K562 (cell line): ENCODE data around the gene DR1. TPM values are rescaled to one million over a fixed set of nuclear protein-coding genes. Genes with fewer than 3 reads are reported as not detected.

ENCODE experiments used
- ATAC-seq: fragments of 200-7000 bp; cut with Tn5 transposase; 3 replicates; pipeline ENCODE4 v1.9.1; 2020; ENCODE audit warnings: moderate library complexity
- BruUV-seq: library from RNA; stranded (reverse); fragments of 400-500 nt; replicated peaks from 2 replicates; lab custom pipeline; 2021; lab: Mats Ljungman, UMichigan
- CTCF ChIA-PET: fragments of 300-600 bp; formaldehyde crosslinking; extraction: SDS; loops from one replicate; lab custom pipeline; 2021; ENCODE audit warnings: low intra/inter-chr PET ratio; lab: Yijun Ruan, JAX
- POLR2A ChIA-PET: fragments of 300-600, 350-650 bp; sonication (Branson Sonifier 250); formaldehyde crosslinking; extraction: SDS; loops from one replicate; lab custom pipeline; 2021; ENCODE audit warnings: antibody characterized with exemption, inconsistent platforms; lab: Yijun Ruan, JAX
- DNase-seq, 4 experiments: peaks; one replicate each; pipeline versions ENCODE4 v3.0.0 to v3.0.0-alpha.2; 2011 to 2018; ENCODE audit warnings: low spot score in 3 of 4, mixed read lengths in 3 of 4; ENCODE audit errors: extremely low read depth in 1 of 4
- FAIRE-seq: peaks from 2 replicates; lab custom pipeline; 2011; peaks lifted over from hg19 to GRCh38; lab: Jason Lieb, UNC
- H2AFZ ChIP-seq: 2 replicates; pipeline ENCODE4 v1.6.0; 2011; ENCODE audit warnings: low read depth, low read length, control low read depth, inconsistent platforms
- H3K27ac ChIP-seq: fragments of 200-600 bp; 3 replicates; pipeline ENCODE4 v1.8.0; 2011; ENCODE audit warnings: low read depth, mild to moderate bottlenecking, control low read depth, inconsistent platforms, low read length, moderate library complexity, mixed read lengths; ENCODE audit errors: extremely low read depth
- H3K27me3 ChIP-seq, 2 experiments: fragments of 300-600 bp in 1 of 2; 2 replicates in 1 of 2; 3 replicates in 1 of 2; pipeline versions ENCODE4 v1.6.0 to v1.8.0; 2011; ENCODE audit warnings: inconsistent platforms in 2 of 2, low read length in 2 of 2, mild to moderate bottlenecking in 1 of 2, mixed read lengths in 1 of 2, moderate library complexity in 1 of 2; ENCODE audit not compliant: control insufficient read depth in 2 of 2, insufficient read depth in 2 of 2
- H3K36me3 ChIP-seq: fragments of 300-600 bp; 3 replicates; pipeline ENCODE4 v1.8.0; 2011; ENCODE audit warnings: mild to moderate bottlenecking, low read length, inconsistent platforms; ENCODE audit not compliant: control insufficient read depth, insufficient read depth
- H3K4me1 ChIP-seq, 2 experiments: fragments of 200-600 bp in 1 of 2; replicated peaks in 1 of 2; 2 replicates in 1 of 2; 3 replicates in 1 of 2; pipeline versions ENCODE4 v1.5.1 to v1.8.0; 2011; ENCODE audit warnings: inconsistent platforms in 2 of 2, low read length in 2 of 2, mild to moderate bottlenecking in 1 of 2, mixed read lengths in 1 of 2, moderate library complexity in 1 of 2; ENCODE audit not compliant: control insufficient read depth in 2 of 2, insufficient read depth in 2 of 2
- H3K4me2 ChIP-seq: 2 replicates; pipeline ENCODE4 v1.6.1; 2011; ENCODE audit warnings: low read length, control low read depth, inconsistent platforms, mixed read lengths; ENCODE audit not compliant: insufficient read depth
- H3K4me3 ChIP-seq: fragments of 200-600 bp; sonication (generic), shearing (Covaris generic); 2 replicates; pipeline ENCODE4 v1.5.1; 2016; ENCODE audit warnings: control low read depth, inconsistent platforms
- H3K79me2 ChIP-seq: fragments of 200-600 bp; 3 replicates; pipeline ENCODE4 v1.8.0; 2011; ENCODE audit warnings: low read length, inconsistent platforms; ENCODE audit not compliant: control insufficient read depth, insufficient read depth
- H3K9ac ChIP-seq, 2 experiments: 2 replicates each; pipeline versions ENCODE4 v1.6.0 to v1.6.1; 2011; ENCODE audit warnings: low read depth in 2 of 2, low read length in 2 of 2, control low read depth in 1 of 2, inconsistent platforms in 1 of 2, mild to moderate bottlenecking in 1 of 2, mixed read lengths in 1 of 2; ENCODE audit not compliant: insufficient read depth in 1 of 2
- H3K9me1 ChIP-seq: one replicate; pipeline ENCODE4 v1.6.0; 2011; ENCODE audit warnings: inconsistent platforms, mild to moderate bottlenecking, low read length, moderate library complexity; ENCODE audit not compliant: control insufficient read depth, insufficient read depth
- H3K9me3 ChIP-seq: replicated peaks from 2 replicates; pipeline ENCODE4 v1.5.1; 2011; ENCODE audit warnings: low read depth, low read length, inconsistent platforms; ENCODE audit not compliant: control insufficient read depth, insufficient read depth
- H4K20me1 ChIP-seq: replicated peaks from 2 replicates; pipeline ENCODE4 v1.6.1; 2011; ENCODE audit warnings: low read length, inconsistent platforms, mixed read lengths; ENCODE audit not compliant: control insufficient read depth, insufficient read depth
- CBX8 ChIP-seq: fragments of 200-600 bp; sonication (generic); IDR thresholded peaks from 2 replicates; pipeline ENCODE4 v1.6.1; 2012; ENCODE audit warnings: borderline replicate concordance, mixed run types, low read depth, mild to moderate bottlenecking, moderate library complexity, mixed read lengths, low read length, control low read depth, inconsistent platforms; ENCODE audit not compliant: poor library complexity, severe bottlenecking; ENCODE audit errors: extremely low read depth
- DACH1 ChIP-seq: fragments of 450-650 bp; IDR thresholded peaks from 2 replicates; pipeline ENCODE4 v1.6.1; 2018; ENCODE audit not compliant: partially characterized antibody
- RBM34 ChIP-seq: fragments of 200-400 bp; formaldehyde crosslinking; IDR thresholded peaks from 2 replicates; pipeline ENCODE4 v1.6.1; 2018; ENCODE audit warnings: low read length, borderline replicate concordance; ENCODE audit not compliant: insufficient read depth
- RFX1 ChIP-seq: fragments of 450-650 bp; IDR thresholded peaks from 2 replicates; pipeline ENCODE4 v1.6.1; 2016; ENCODE audit warnings: mild to moderate bottlenecking, moderate library complexity
- ZNF175 ChIP-seq: fragments of 200-800 bp; sonication (Bioruptor generic); IDR thresholded peaks from 2 replicates; pipeline ENCODE4 v1.6.1; 2016; ENCODE audit warnings: low read depth, mild to moderate bottlenecking, missing genetic modification characterization, missing compliant biosample characterization
- WGBS: fragments of 100-300 bp; shearing (Covaris generic); methylation state at CpG from one replicate; pipeline ENCODE4 v1.1.6; 2016; ENCODE audit warnings: low coverage, mixed read lengths; ENCODE audit not compliant: insufficient coverage; ENCODE audit errors: missing lambda C conversion rate; 5-methylcytosine and 5-hydroxymethylcytosine counted together
- in situ Hi-C: fragments of 300-500 bp; cut with MboI; formaldehyde crosslinking; loops from 4 replicates; pipeline ENCODE4 v1.15.0; 2018; ENCODE audit warnings: inconsistent platforms, mixed read lengths
- intact Hi-C: fragments of 100-400 bp; cut with micrococcal nuclease; formaldehyde crosslinking; loops from 2 replicates; pipeline ENCODE4 v1.14.2; 2022
- polyA plus RNA-seq, 8 experiments: library from polyadenylated mRNA; depleted of rRNA in 4 of 8; stranded (reverse) in 5 of 8; unstranded in 3 of 8; fragments of >200 nt; fragmentation: Nextera tagmentation in 2 of 8; fragmentation: Illumina TruSeq in 1 of 8; extraction: Ambion mirVana in 2 of 8; extraction: Trizol in 1 of 8; gene quantifications; 2 replicates each; pipeline versions ENCODE4 v1.2.1 to v1.2.3, GENCODE V29; 2011 to 2014; ENCODE audit warnings: inconsistent platforms in 1 of 8, missing spikeins in 1 of 8
- total RNA-seq, 7 experiments: library from RNA; depleted of rRNA in 6 of 7; stranded (reverse); fragments of >200 nt in 6 of 7; fragmentation: Illumina TruSeq in 2 of 7; extraction: Trizol in 2 of 7; gene quantifications; 2 replicates each; pipeline versions ENCODE4 v1.2.1 to v1.2.3, GENCODE V29; 2011 to 2021; ENCODE audit warnings: low replicate concordance in 1 of 7
- TF ChIP-seq, protein P1 (sequence below): fragments of 450-650 bp; formaldehyde crosslinking; IDR thresholded peaks from 2 replicates; pipeline ENCODE4 v1.4.0; 2020; ENCODE audit warnings: mild to moderate bottlenecking, moderate library complexity
- TF ChIP-seq, protein P2 (sequence below): sonication (generic); formaldehyde crosslinking; IDR thresholded peaks from 2 replicates; pipeline ENCODE4 v1.8.0; 2022; ENCODE audit warnings: mild to moderate bottlenecking, missing genetic modification reagents, borderline replicate concordance

DR1 gene
- total and polyA plus RNA-seq, 9 of the 15 experiments (the other 6 are each of a cell fraction or from before 2014, with no cell fraction given) = 8.1 to 78.8 (median 46.3) TPM

DNA sequence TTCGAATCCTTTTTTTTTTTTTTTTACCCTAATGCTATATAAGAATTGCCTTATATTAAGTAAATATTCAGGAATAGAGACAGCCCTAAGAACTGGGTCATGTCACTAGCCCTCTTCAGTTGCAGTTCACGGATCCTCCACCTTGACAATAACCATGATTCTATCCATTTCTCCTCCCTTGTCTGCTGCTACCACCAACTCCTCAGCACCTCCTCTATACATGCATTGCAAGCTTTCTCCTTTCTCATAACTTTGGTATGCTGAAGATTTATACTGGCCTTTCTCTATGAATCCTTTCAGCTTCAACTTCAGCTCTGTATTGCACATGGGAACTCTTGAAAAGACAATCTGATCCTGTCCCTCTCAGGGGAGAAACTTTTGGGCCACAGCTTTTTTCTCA, 14.3 kb upstream of the DR1 start:
- Histone ChIP-seq H3K4me3 (no peak overlapping the region), H2AFZ (no peak overlapping the region), H4K20me1 (no peaks in the 10 kb centered on the region)
- in situ Hi-C loops (no loop called here), intact Hi-C loops (no loop called here)
- POLR2A ChIA-PET = interaction anchor here (1.3 kb wide), 1 partner anchor 14 kb away, joined by 3 read pairs; no protein-coding TSS in a partner anchor
- 62% methylated on average over 2 of the region's 2 CpGs for WGBS
- no peak for TF ChIP-seq DACH1
- TF ChIP-seq, protein P1, sequence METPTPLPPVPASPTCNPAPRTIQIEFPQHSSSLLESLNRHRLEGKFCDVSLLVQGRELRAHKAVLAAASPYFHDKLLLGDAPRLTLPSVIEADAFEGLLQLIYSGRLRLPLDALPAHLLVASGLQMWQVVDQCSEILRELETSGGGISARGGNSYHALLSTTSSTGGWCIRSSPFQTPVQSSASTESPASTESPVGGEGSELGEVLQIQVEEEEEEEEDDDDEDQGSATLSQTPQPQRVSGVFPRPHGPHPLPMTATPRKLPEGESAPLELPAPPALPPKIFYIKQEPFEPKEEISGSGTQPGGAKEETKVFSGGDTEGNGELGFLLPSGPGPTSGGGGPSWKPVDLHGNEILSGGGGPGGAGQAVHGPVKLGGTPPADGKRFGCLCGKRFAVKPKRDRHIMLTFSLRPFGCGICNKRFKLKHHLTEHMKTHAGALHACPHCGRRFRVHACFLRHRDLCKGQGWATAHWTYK = no peak
- TF ChIP-seq, all 486 proteins: peak for 0
- CTCF ChIA-PET = interaction anchor here (0.6 kb wide), 1 partner anchor 50 kb away, joined by 3 read pairs; no protein-coding TSS in a partner anchor
- Histone ChIP-seq H3K79me2 (no peaks in the 10 kb centered on the region), H3K4me1 (no peaks in the 10 kb centered on the region; a peak in 1 of 5 replicates), H3K4me2 (no peak overlapping the region), H3K9me1 (no peaks in the 10 kb centered on the region), H3K36me3 (no peaks in the 10 kb centered on the region), H3K27me3 (no peaks in the 10 kb centered on the region), H3K9me3 (no peaks in the 10 kb centered on the region), H3K9ac (no peak overlapping the region), H3K27ac (no peak overlapping the region)
- FAIRE-seq (no peak), ATAC-seq (peak; percentile 50; the same call in 2 of the 3 replicates), DNase-seq (no peak)
- BruUV-seq = no TSS peak

DNA sequence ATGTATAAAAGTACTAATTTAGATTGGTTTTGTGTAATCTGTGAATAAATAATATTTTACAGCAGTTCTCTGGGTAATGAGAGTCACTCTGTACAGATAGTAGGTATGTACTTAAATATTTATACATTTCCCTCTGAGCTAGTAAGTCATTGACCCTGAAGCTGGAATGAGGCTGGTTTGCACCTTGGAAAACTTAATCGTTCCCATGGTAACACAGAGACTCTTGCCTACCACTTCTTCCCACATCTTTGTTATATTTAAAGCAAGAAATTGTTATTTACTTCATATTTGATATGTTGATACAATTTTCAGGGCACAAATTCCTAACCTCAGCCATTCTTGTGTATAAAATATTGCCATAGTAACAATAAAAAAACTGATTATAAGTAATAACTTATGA, 13.3 kb upstream of the DR1 start:
- DNase-seq = no peak
- Histone ChIP-seq H3K27me3 (no peaks in the 10 kb centered on the region), H3K79me2 (no peaks in the 10 kb centered on the region), H3K4me2 (no peak overlapping the region), H4K20me1 (no peaks in the 10 kb centered on the region), H3K27ac (no peak overlapping the region), H3K9ac (no peak overlapping the region), H3K9me3 (no peaks in the 10 kb centered on the region), H3K36me3 (peaks cover 3% of the 10 kb centered on the region; the same call in 2 of the 3 replicates), H3K9me1 (no peaks in the 10 kb centered on the region), H3K4me1 (peaks cover 0 to 6% of the 10 kb centered on the region in 2 experiments; a peak in 1 of 5 replicates), H2AFZ (no peak overlapping the region), H3K4me3 (no peak overlapping the region)
- intact Hi-C loops = no loop called here
- POLR2A ChIA-PET = interaction anchor here (1.4 kb wide), 1 partner anchor 13 kb away, joined by 6 read pairs; the partner anchor contains the start of gene DR1
- TF ChIP-seq CBX8 (no peak), RBM34 (no peak), RFX1 (peak; percentile 67), ZNF175 (CRISPR knock-in tag) (no peak)
- TF ChIP-seq, protein P2, sequence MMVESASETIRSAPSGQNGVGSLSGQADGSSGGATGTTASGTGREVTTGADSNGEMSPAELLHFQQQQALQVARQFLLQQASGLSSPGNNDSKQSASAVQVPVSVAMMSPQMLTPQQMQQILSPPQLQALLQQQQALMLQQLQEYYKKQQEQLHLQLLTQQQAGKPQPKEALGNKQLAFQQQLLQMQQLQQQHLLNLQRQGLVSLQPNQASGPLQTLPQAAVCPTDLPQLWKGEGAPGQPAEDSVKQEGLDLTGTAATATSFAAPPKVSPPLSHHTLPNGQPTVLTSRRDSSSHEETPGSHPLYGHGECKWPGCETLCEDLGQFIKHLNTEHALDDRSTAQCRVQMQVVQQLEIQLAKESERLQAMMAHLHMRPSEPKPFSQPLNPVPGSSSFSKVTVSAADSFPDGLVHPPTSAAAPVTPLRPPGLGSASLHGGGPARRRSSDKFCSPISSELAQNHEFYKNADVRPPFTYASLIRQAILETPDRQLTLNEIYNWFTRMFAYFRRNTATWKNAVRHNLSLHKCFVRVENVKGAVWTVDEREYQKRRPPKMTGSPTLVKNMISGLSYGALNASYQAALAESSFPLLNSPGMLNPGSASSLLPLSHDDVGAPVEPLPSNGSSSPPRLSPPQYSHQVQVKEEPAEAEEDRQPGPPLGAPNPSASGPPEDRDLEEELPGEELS (CRISPR knock-in tag) = no peak
- CTCF ChIA-PET = no interaction called here
- FAIRE-seq = no peak
- no TSS peak for BruUV-seq
- ATAC-seq = no peak
- in situ Hi-C loops = no loop called here
- WGBS = 26% methylated on average over 1 of the region's 1 CpG
